GM12878 (cell line): ENCODE measurements around the gene LRRC7. TPM values are rescaled to one million over a fixed set of nuclear protein-coding genes. Genes with fewer than 3 reads are reported as not detected.

ENCODE experiments used
- ATAC-seq: fragments of 200-7000 bp; cut with Tn5 transposase; 3 replicates; pipeline ENCODE4 v1.9.1; 2020; ENCODE audit warnings: mild to moderate bottlenecking, moderate library complexity
- BruUV-seq: library from RNA; stranded (reverse); fragments of 400-500 nt; replicated peaks from 2 replicates; lab custom pipeline; 2021; lab: Mats Ljungman, UMichigan
- CTCF ChIA-PET: fragments of 300-600 bp; sonication (Branson Sonifier 250); formaldehyde crosslinking; extraction: SDS; loops from one replicate; lab custom pipeline; 2021; ENCODE audit warnings: inconsistent platforms; lab: Yijun Ruan, JAX
- POLR2A ChIA-PET: fragments of 350-600 bp; formaldehyde crosslinking; extraction: SDS; loops from one replicate; lab custom pipeline; 2021; ENCODE audit warnings: inconsistent platforms; lab: Charles Lee
- RAD21 ChIA-PET: fragments of 300-600 bp; sonication (Branson Sonifier 250); formaldehyde crosslinking; loops from one replicate; lab custom pipeline; 2023; ENCODE audit warnings: antibody characterized with exemption; ENCODE audit not compliant: unreplicated experiment; lab: Charles Lee
- SMC1A ChIA-PET: fragments of 300-600 bp; sonication (Branson Sonifier 250); formaldehyde crosslinking; loops from one replicate; lab custom pipeline; 2023; ENCODE audit not compliant: unreplicated experiment, uncharacterized antibody; lab: Charles Lee
- DNase-seq: peaks from one replicate; pipeline ENCODE4 v3.0.0-alpha.2; 2011; ENCODE audit warnings: low read depth, low spot score
- FAIRE-seq: peaks from 3 replicates; lab custom pipeline; 2011; peaks lifted over from hg19 to GRCh38; lab: Jason Lieb, UNC
- H2AFZ ChIP-seq: 2 replicates; pipeline ENCODE4 v1.6.0; 2011; ENCODE audit warnings: low read depth, low read length, control low read depth; ENCODE audit not compliant: control insufficient read depth
- H3K27ac ChIP-seq: 2 replicates; pipeline ENCODE4 v1.5.1; 2011; ENCODE audit warnings: control low read depth; ENCODE audit not compliant: control insufficient read depth, insufficient read depth
- H3K27me3 ChIP-seq, 2 experiments: replicated peaks in 1 of 2; 2 replicates each; pipeline versions ENCODE4 v1.6.0 to v1.6.1; 2011; ENCODE audit warnings: low read length in 1 of 2; ENCODE audit not compliant: control insufficient read depth in 2 of 2, insufficient read depth in 2 of 2
- H3K36me3 ChIP-seq, 2 experiments: 2 replicates each; pipeline ENCODE4 v1.5.1; 2011; ENCODE audit warnings: low read length in 1 of 2; ENCODE audit not compliant: control insufficient read depth in 2 of 2, insufficient read depth in 2 of 2
- H3K4me1 ChIP-seq: 2 replicates; pipeline ENCODE4 v1.6.1; 2011; ENCODE audit warnings: mild to moderate bottlenecking, low read length, moderate library complexity, mixed read lengths; ENCODE audit not compliant: control insufficient read depth, insufficient read depth
- H3K4me2 ChIP-seq: 2 replicates; pipeline ENCODE4 v1.6.0; 2011; ENCODE audit warnings: control low read depth; ENCODE audit not compliant: control insufficient read depth, insufficient read depth
- H3K4me3 ChIP-seq: fragments of 200-600 bp; sonication (generic); 2 replicates; pipeline ENCODE4 v1.5.1; 2016
- H3K79me2 ChIP-seq: 2 replicates; pipeline ENCODE4 v1.6.0; 2011; ENCODE audit warnings: low read length; ENCODE audit not compliant: control insufficient read depth, insufficient read depth
- H3K9ac ChIP-seq: 2 replicates; pipeline ENCODE4 v1.8.0; 2011; ENCODE audit warnings: low read length, control low read depth, mixed read lengths; ENCODE audit not compliant: control insufficient read depth, insufficient read depth
- H3K9me3 ChIP-seq: replicated peaks from 3 replicates; pipeline ENCODE4 v1.5.1; 2011; ENCODE audit warnings: mild to moderate bottlenecking, low read length; ENCODE audit not compliant: control insufficient read depth, insufficient read depth
- H4K20me1 ChIP-seq: 2 replicates; pipeline ENCODE4 v1.6.0; 2011; ENCODE audit not compliant: control insufficient read depth, insufficient read depth
- E2F4 ChIP-seq: IDR thresholded peaks from 2 replicates; pipeline ENCODE4 v1.6.1; 2012; ENCODE audit warnings: low read depth, low read length, improper control_type of control experiment
- FOXK2 ChIP-seq: fragments of 450-650 bp; IDR thresholded peaks from 2 replicates; pipeline ENCODE4 v1.6.1; 2017; ENCODE audit warnings: mild to moderate bottlenecking, moderate library complexity
- GABPA ChIP-seq: IDR thresholded peaks from 2 replicates; pipeline ENCODE4 v1.6.1; 2014; ENCODE audit warnings: antibody characterized with exemption, low read depth, mild to moderate bottlenecking, inconsistent platforms
- JUNB ChIP-seq: IDR thresholded peaks from 2 replicates; pipeline ENCODE4 v1.6.1; 2016; ENCODE audit warnings: antibody characterized with exemption, mild to moderate bottlenecking
- MTA2 ChIP-seq: fragments of 450-650 bp; IDR thresholded peaks from 2 replicates; pipeline ENCODE4 v1.6.1; 2016; ENCODE audit warnings: low read depth, mild to moderate bottlenecking, moderate library complexity
- PAX8 ChIP-seq: fragments of 450-650 bp; IDR thresholded peaks from 2 replicates; pipeline ENCODE4 v1.6.1; 2017; ENCODE audit warnings: mild to moderate bottlenecking, moderate library complexity
- PML ChIP-seq: IDR thresholded peaks from 2 replicates; pipeline ENCODE4 v1.6.1; 2012; ENCODE audit warnings: low read length, inconsistent platforms
- RB1 ChIP-seq: fragments of 450-650 bp; formaldehyde crosslinking; IDR thresholded peaks from 2 replicates; pipeline ENCODE4 v1.6.1; 2017; ENCODE audit warnings: mild to moderate bottlenecking, borderline replicate concordance
- RCOR1 ChIP-seq: conservative IDR thresholded peaks from 2 replicates; pipeline ENCODE4 v1.6.1; 2012; ENCODE audit warnings: low read depth, low read length, improper control_type of control experiment
- RELB ChIP-seq: fragments of 450-650 bp; IDR thresholded peaks from 2 replicates; pipeline ENCODE4 v1.6.1; 2017; ENCODE audit warnings: low read depth, mild to moderate bottlenecking, moderate library complexity
- SIN3A ChIP-seq: IDR thresholded peaks from 2 replicates; pipeline ENCODE4 v1.6.1; 2012; ENCODE audit warnings: low read depth, low read length, improper control_type of control experiment
- TBL1XR1 ChIP-seq: IDR thresholded peaks from 2 replicates; pipeline ENCODE4 v1.6.1; 2012; ENCODE audit warnings: low read depth, low read length, improper control_type of control experiment
- ZNF217 ChIP-seq: fragments of 450-650 bp; IDR thresholded peaks from 2 replicates; pipeline ENCODE4 v1.6.1; 2017; ENCODE audit warnings: antibody characterized with exemption, mild to moderate bottlenecking
- in situ Hi-C: fragments of 300-500 bp; cut with MboI; formaldehyde crosslinking; loops from 9 replicates; pipeline ENCODE4 v1.14.3; 2018; ENCODE audit warnings: mixed read lengths
- intact Hi-C: fragments of 100-400 bp; cut with micrococcal nuclease; formaldehyde crosslinking; loops from one replicate; pipeline ENCODE4 v1.14.2; 2022; ENCODE audit not compliant: unreplicated experiment
- polyA plus RNA-seq, 11 experiments: library from polyadenylated mRNA; depleted of rRNA in 4 of 11; unstranded in 6 of 11; stranded (reverse) in 5 of 11; fragments of >200 nt; fragmentation: Nextera tagmentation in 4 of 11; fragmentation: Illumina TruSeq in 1 of 11; extraction: Ambion mirVana in 4 of 11; extraction: Trizol in 1 of 11; gene quantifications; 1 replicate in 1 of 11; 2 replicates in 10 of 11; pipeline versions ENCODE4 v1.2.1 to v1.2.3, GENCODE V29; 2011 to 2016; ENCODE audit warnings: inconsistent platforms in 2 of 11, missing spikeins in 2 of 11, low read depth in 1 of 11
- total RNA-seq, 4 experiments: library from RNA; depleted of rRNA in 3 of 4; stranded (reverse); fragments of >200 nt in 3 of 4; fragmentation: Illumina TruSeq in 1 of 4; extraction: Trizol in 1 of 4; gene quantifications; 2 replicates each; pipeline versions ENCODE4 v1.2.1 to v1.2.3, GENCODE V29; 2013 to 2021
- TF ChIP-seq, protein P1 (sequence below): IDR thresholded peaks from 2 replicates; pipeline ENCODE4 v1.6.1; 2011; ENCODE audit warnings: borderline replicate concordance, low read depth, mild to moderate bottlenecking, moderate library complexity, mixed read lengths, low read length; ENCODE audit not compliant: insufficient read depth; ENCODE audit errors: extremely low read length
- TF ChIP-seq, protein P2 (sequence below): IDR thresholded peaks from 2 replicates; pipeline ENCODE4 v1.6.1; 2012; ENCODE audit warnings: low read length, inconsistent platforms

LRRC7 gene
- total and polyA plus RNA-seq, 10 of the 15 experiments (the other 5 are each of a cell fraction or from before 2014, with no cell fraction given), result 0.05 to 1.4 (median 0.24) TPM; not detected in 5

DNA sequence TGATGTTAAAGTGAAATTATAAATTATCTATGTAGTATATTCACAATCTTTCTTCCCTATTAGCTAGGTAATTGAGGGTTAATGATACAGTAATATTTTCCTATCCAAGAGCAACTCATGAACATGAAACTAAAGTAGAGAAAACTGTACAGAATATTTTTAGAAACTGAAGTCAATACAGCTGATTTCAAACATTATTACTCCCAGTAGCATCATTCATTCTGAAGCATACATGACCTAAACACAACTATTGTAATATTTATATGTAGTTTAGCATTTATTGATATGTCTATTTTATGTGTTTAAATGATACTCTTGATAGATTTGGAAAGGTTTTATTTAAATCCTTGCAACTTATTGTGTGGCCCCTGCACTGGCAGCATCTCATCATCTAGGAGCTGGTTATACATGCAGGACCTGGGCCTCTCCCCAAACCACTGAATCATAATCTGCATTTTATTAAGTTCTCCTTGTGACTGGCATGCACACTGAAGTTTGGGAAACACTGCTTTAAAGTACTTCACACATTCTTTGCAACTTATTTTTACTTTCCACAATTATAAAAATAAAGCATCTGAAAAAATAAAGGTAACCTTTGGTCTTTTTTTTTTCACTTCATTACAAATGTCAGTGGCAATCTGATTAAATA lies 437.8 kb downstream of the LRRC7 start:
- no peaks in the 10 kb centered on the region for H3K79me2 ChIP-seq
- no peak for ATAC-seq
- no peak for DNase-seq
- in situ Hi-C loops, result no loop called here
- no peak for TF ChIP-seq GABPA
- TF ChIP-seq SIN3A, result no peak
- TF ChIP-seq, protein P1, sequence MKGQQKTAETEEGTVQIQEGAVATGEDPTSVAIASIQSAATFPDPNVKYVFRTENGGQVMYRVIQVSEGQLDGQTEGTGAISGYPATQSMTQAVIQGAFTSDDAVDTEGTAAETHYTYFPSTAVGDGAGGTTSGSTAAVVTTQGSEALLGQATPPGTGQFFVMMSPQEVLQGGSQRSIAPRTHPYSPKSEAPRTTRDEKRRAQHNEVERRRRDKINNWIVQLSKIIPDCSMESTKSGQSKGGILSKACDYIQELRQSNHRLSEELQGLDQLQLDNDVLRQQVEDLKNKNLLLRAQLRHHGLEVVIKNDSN, result no peak
- no peak for TF ChIP-seq MTA2
- TF ChIP-seq PAX8, result no peak
- no peak for TF ChIP-seq RELB
- TF ChIP-seq E2F4, result no peak
- no peak for TF ChIP-seq RCOR1
- no peak for TF ChIP-seq RB1
- TF ChIP-seq TBL1XR1, result no peak
- no peak for TF ChIP-seq FOXK2
- no peak for TF ChIP-seq ZNF217
- TF ChIP-seq PML, result no peak
- TF ChIP-seq JUNB, result no peak
- TF ChIP-seq, protein P2, sequence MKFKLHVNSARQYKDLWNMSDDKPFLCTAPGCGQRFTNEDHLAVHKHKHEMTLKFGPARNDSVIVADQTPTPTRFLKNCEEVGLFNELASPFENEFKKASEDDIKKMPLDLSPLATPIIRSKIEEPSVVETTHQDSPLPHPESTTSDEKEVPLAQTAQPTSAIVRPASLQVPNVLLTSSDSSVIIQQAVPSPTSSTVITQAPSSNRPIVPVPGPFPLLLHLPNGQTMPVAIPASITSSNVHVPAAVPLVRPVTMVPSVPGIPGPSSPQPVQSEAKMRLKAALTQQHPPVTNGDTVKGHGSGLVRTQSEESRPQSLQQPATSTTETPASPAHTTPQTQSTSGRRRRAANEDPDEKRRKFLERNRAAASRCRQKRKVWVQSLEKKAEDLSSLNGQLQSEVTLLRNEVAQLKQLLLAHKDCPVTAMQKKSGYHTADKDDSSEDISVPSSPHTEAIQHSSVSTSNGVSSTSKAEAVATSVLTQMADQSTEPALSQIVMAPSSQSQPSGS, result no peak
- TF ChIP-seq, all 136 proteins: peak for 0
- ChIA-PET RAD21 (no interaction called here), CTCF (no interaction called here), POLR2A (no interaction called here), SMC1A (interaction anchor here (0.8 to 1.7 kb wide), 2 partner anchors 9 to 20 kb away, joined by 3 to 5 read pairs; no protein-coding TSS in a partner anchor)
- no peak for FAIRE-seq
- Histone ChIP-seq H3K4me1 (no peaks in the 10 kb centered on the region), H3K9ac (no peak overlapping the region), H3K27ac (no peak overlapping the region), H3K9me3 (no peaks in the 10 kb centered on the region), H3K4me2 (no peak overlapping the region), H3K4me3 (no peak overlapping the region), H3K36me3 (no peaks in the 10 kb centered on the region), H4K20me1 (no peaks in the 10 kb centered on the region), H3K27me3 (no peaks in the 10 kb centered on the region), H2AFZ (no peak overlapping the region)
- BruUV-seq, result no TSS peak
- intact Hi-C loops, result no loop called here
